GM19463 (cell line): ENCODE measurements around the gene CYFIP1.

ENCODE experiments used
- ATAC-seq: cut with Tn5 transposase; IDR thresholded peaks from one replicate; pipeline ENCODE4 v1.9.1; 2021; ENCODE audit warnings: mild to moderate bottlenecking, moderate library complexity; ENCODE audit not compliant: unreplicated experiment

CYFIP1 gene

DNA sequence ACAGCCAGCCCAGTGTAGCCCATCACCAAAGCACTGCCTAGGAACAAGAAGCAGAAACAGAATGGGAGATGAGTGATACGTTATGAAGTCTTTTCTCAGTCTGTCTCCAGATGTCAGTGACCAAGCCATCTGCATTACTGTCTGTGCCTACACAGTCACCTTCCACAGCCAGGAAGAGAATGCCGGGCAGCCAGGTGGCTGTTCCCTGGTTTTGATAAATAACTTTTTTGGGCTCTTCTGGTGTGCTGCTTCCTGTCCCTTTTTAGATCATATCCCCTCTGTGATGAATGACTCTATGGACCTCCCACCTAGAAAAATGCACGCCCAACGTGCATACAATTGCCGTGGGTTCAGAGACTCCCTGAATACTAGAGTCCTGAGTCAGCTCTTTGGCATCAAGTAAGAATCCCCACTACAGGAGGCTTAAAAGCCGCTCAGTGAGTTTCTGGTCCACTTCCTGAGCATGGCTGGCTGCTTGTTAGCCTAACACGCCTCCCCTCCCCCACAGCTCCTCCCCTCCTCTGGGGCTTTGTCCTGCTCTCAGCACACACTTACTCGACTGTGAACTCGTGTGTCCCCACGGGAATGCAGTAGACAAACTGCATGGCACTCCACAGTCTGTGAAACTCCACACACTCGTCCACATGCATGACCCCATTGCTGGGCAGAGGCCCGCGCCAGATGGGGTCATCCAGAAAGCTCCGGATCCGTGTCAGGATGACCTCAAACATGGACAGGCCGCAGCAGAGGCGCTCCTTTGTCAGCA, 107.0 kb downstream of the CYFIP1 start:
- no peak for ATAC-seq

DNA sequence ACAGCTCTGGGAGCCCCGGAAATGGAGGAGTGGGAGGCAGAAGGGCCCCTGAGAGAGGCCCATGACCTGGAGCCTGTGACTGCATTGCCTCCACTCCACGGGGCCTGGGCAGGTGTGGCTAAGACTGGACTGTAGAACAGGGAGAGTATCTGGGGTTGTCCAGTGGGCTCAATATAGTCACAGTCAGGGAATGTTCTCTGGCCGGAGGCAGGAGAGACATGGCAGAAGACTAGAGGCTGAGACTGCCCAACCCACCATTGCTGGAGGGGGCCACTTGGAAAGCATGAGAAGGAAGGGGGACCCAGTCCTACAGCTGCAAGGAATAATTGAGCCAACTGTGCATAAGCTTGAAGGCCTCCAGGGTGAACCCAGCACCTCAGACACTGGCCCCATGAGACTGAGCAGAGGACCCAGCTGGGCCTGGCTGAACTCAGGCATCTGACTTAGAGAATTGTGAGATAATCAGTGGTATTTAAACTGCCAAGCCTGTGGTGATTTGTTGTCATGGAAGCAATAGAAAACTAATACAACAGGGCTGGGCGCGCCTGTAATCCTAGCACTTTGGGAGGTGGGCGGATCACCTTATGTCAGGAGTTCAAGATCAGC, 108.6 kb downstream of the CYFIP1 start:
- ATAC-seq: no peak

- no peak for ATAC-seq
Observed at GRCh38 chr15:22870865-22871264, 109.3 kb downstream of the CYFIP1 start.

DNA sequence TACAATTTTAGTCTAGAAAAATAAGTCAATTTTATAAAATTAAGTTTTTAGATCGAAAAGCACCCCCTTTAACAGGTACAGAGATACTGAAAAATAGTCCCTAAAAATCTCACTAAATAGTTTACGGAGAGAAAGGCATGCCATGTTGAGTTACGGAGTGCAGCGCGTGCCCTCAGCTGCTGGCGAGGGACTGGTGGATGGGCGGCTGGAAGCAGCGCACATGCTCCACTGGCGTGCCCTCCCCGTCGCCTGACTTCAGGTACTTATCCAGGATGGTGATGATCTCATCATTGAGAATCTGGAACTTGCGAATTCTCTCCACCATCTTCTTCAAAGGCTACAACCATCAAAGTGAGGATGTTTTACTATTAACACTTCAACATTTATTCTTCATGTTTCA, 110.3 kb downstream of the CYFIP1 start:
- no peak for ATAC-seq

DNA sequence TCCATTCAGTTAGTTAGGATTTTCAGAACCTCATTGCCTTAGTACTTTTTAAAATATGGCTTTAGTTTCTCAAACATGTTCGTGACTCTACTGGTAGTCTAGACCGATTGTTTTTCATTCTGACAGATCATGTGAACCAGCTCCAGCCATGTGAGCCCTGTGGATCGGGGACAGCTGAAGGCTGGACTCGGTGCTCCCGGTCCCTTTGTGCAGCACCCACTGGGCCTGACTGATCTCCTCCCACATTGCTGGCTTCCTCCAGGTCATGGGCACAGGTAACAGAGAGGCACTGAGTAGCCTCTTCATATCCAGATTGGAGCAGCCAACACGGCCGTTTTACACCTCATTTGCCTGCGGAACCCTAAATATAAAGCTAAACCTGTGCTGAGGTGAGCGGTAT, 111.2 kb downstream of the CYFIP1 start:
- no peak for ATAC-seq

DNA sequence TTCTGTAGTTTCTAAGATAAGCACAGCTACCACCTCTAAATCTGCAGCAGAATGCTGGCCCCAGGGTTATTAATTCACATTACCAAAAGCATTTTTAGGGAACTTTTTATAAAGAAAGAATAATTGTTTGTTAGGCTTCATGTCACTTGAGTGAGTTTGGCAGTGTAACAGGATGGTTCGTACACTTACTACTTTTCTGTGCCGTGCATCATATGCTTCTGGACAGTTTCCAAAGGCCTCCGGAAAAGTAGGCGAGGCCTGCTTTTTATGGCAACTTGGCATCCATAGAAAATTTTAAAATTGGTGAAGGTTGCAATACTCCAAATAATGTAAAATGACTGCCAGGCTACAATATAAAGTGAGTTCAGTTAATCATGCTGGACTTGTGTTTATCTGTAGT, 111.7 kb downstream of the CYFIP1 start:
- ATAC-seq: no peak

DNA sequence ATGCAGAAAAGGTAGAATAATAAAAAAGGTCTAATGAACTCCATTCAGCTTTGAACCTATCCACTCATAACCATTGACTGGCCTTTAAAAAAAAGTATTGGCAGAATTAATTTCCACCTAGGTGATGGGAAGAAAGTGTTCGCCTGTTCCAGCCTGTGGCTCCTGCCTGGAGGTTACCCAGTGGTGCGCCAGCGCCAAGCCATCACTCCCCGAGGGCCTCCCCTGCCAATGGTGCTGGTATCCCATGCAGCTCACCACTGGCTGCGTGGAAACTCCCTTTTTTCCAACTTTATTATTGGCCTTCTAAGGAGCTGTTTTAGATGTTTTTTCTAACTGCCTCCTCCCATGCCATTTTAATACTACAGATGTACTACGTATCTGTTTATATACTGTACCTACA, 112.3 kb downstream of the CYFIP1 start:
- no peak for ATAC-seq

DNA sequence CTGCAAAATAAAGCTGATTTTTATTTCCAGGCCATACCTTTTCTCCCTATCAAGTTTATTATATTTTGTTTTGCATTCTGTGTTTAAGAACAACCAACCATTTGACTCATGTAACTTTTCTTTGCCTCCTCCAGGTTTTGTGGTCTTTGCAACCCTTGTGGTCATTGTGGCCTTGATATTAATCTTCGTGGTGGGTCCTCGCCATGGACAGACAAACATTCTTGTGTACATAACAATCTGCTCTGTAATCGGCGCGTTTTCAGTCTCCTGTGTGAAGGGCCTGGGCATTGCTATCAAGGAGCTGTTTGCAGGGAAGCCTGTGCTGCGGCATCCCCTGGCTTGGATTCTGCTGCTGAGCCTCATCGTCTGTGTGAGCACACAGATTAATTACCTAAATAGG, 114.1 kb downstream of the CYFIP1 start:
- ATAC-seq: no peak

DNA sequence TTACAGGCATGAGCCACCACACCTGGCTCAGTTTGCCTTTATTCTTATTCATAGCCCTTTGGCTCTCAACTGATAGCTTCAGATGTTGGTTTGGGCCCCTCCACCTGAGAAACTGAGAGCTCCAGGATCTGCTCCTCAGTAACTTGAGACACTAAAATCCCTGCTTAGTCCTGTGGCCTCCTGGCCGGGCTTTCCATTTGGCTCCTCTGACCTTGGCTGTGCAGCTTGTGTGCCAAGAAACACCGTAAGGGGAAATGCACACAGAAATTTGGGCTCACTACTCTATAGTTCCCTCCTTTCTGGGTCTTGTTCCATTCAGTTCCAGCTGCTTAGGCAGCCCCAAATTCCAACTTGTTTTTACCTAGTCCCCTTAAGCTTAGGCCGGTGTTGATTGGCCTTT, 116.8 kb downstream of the CYFIP1 start:
- ATAC-seq: no peak

GRCh38 chr15:22861161-22861560, 119.0 kb downstream of the CYFIP1 start:
- no peak for ATAC-seq

DNA sequence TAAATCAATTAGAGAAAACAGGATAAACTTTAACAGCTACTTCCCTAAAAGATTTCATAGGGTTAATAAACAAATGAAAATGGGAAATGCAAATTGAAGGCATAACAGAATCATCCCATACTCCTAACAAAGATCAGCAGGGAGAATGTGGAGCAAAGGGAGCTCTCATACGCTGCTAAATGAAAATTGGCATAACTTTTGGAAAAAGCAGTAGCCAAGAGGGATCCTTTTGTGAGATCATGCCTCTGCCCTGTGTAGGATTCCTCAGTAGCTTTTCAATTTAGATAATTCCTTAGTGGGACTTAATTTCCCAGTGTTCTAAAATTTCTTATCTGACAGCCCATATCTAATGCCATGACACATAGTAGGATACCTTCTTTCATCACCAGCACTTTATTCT, 123.5 kb downstream of the CYFIP1 start:
- no peak for ATAC-seq

DNA sequence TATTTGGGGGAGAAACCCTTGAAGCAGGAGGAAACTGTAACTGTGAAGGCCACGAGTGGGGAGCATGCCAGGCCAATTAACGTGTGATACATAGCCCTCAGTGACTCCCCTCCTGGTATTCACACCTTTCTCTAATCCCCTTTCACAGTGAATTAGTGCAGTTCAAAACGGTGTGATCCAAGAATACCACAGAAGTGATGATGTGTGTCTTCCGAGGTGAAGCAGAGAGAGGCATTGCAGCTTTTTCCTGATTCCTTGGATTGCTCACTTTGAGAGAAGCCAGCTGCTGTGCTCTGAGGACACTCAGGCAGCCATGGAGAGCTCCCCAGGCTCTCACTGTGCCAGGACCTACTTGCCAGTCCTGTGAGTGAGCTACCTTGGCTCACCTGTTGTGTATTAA, 124.4 kb downstream of the CYFIP1 start:
- ATAC-seq: no peak

DNA sequence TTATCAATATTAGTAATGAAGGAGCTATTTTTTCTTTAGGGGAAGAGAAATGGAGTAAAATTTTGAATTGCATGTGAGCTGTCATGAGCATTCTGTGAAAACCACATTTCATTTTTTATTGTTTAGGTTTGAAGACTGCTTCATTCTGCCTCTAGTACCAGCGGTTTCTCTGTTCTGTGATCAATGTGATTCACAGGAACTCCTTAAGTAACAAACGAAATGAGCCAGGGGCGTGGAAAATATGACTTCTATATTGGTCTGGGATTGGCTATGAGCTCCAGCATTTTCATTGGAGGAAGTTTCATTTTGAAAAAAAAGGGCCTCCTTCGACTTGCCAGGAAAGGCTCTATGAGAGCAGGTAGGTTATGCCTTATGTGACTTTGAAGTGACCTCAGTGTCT, 128.7 kb downstream of the CYFIP1 start:
- no peak for ATAC-seq

DNA sequence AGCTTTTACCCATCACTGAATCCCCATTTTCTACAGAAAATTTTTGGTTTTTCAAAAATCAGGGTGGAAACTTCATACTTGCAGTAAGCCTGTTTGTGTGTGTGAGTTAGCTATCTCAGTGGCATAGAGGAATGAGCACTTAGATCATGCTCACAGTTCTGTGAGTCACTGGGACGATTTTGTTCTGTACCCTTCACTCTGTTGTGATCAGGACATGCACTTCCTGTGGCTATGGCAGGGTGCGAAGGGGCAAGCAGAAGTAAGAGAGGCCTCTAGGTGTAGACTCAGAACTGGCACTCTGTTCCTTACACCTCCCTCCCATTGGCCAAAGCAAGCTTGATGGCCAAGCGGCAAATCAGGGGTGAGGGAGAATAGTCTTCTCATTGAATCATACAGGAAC, 130.1 kb downstream of the CYFIP1 start:
- ATAC-seq: no peak

GRCh38 chr15:22846073-22846472, 134.1 kb downstream of the CYFIP1 start:
- ATAC-seq: no peak

- ATAC-seq: no peak
Observed at GRCh38 chr15:22845289-22845900, 134.8 kb downstream of the CYFIP1 start.

- ATAC-seq: no peak
Observed at GRCh38 chr15:22844421-22845288, 135.5 kb downstream of the CYFIP1 start.

- no peak for ATAC-seq
Observed at GRCh38 chr15:22839046-22839695, 141.0 kb downstream of the CYFIP1 start.

DNA sequence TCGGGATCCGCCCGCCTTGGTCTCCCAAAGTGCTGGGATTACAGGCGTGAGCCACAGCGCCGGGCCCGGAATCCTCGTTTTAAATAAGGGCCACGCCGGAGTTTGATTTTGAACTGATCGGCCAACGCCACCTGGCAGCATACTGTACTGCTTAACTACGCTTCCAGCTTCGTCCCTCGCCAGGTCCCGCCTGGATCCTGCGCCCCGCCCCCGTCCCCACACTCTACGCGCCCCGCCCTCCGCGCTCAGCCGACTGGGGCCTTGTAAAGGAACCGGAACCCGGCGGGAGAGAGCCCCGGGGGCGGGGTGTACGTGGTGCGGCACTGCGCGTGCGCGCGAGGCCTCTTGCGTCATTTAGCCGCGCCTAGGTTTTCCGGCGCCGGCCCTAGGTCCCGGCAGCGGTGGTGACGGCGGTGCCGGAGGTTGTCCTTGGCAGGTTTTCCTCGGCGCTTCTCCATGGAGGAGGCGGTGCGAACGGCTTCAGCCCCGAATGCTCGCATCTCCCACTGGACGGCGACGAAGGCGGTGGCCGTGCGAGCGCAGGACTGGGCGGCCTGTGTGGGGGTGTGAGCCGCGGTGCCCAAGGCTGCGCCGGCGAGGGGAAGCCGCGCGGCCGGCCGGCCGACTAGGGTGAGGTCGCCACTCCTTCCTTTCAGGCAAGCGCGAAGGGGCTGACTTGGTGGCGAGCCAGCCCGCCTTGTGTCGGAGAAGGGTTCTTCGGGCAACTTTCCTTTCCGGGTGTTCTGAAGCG, 141.7 kb downstream of the CYFIP1 start, which contains the start of gene NIPA2:
Gene NIPA2, plus strand, starts transcription at position 375 of the 751 bp plus-strand sequence. CDS start 13,066 bp downstream, outside the sequence.
- ATAC-seq: peak; percentile 79

- no peak for ATAC-seq
Observed at GRCh38 chr15:22831473-22831872, 148.7 kb downstream of the CYFIP1 start.
